GM19025 (cell line): ENCODE results near the gene METTL3.
A peak's percentile ranks its signal among the peaks of the same experiment; 100 is the strongest.

Experiments
- ATAC-seq: cut with Tn5 transposase; IDR thresholded peaks from one replicate; pipeline ENCODE4 v1.9.1; 2021; ENCODE audit warnings: mild to moderate bottlenecking, low read depth, moderate library complexity; ENCODE audit not compliant: unreplicated experiment

Gene METTL3

GRCh38 chr14:21527318-21527679 is 16.2 kb upstream of the METTL3 start:
- no peak for ATAC-seq

- no peak for ATAC-seq
Observed at GRCh38 chr14:21526672-21527317, 15.7 kb upstream of the METTL3 start.

- no peak for ATAC-seq
Observed at GRCh38 chr14:21525962-21526671, 15.0 kb upstream of the METTL3 start, which contains the start of gene SALL2. TSS of gene SALL2 (minus strand) at chr14:21526346. CDS start at chr14:21526127, 219 bp downstream.

- no peak for ATAC-seq
Observed at GRCh38 chr14:21525571-21525961, 14.4 kb upstream of the METTL3 start.

GRCh38 chr14:21524575-21525490 is 13.7 kb upstream of the METTL3 start:
- ATAC-seq: no peak

- ATAC-seq: no peak
Observed at GRCh38 chr14:21523203-21523602, 12.1 kb upstream of the METTL3 start.

- no peak for ATAC-seq
Observed at GRCh38 chr14:21521501-21521900, 10.4 kb upstream of the METTL3 start.

GRCh38 chr14:21520767-21521166 is 9.6 kb upstream of the METTL3 start:
- ATAC-seq: no peak

GRCh38 chr14:21518725-21519124 is 7.6 kb upstream of the METTL3 start:
- no peak for ATAC-seq

GRCh38 chr14:21514341-21514740 is 3.2 kb upstream of the METTL3 start:
- no peak for ATAC-seq

- no peak for ATAC-seq
Observed at GRCh38 chr14:21509432-21510143, 1.6 kb downstream of the METTL3 start.

- ATAC-seq: no peak
Observed at GRCh38 chr14:21506557-21506956, 4.6 kb downstream of the METTL3 start.

- ATAC-seq: peak; percentile 88
Observed at GRCh38 chr14:21505012-21505553, 6.1 kb downstream of the METTL3 start.

- ATAC-seq: no peak
Observed at GRCh38 chr14:21503376-21503775, 7.8 kb downstream of the METTL3 start.

GRCh38 chr14:21501568-21501967 is 9.6 kb downstream of the METTL3 start:
- ATAC-seq: no peak

- ATAC-seq: no peak
Observed at GRCh38 chr14:21498540-21499526, 12.3 kb downstream of the METTL3 start.

- ATAC-seq: no peak
Observed at GRCh38 chr14:21496453-21496852, 14.7 kb downstream of the METTL3 start.

GRCh38 chr14:21494902-21495762 is 16.0 kb downstream of the METTL3 start:
- ATAC-seq: no peak
